Brain microvascular endothelial cell (primary cell): ENCODE data around the gene H1-8.

Source experiments
- DNase-seq: peaks from one replicate; pipeline ENCODE4 v3.0.0-alpha.2; 2020
- H3K27ac ChIP-seq: fragments of 250-450 bp; sonication (Bioruptor Pico); 2 replicates; pipeline ENCODE4 v1.5.1; 2020; ENCODE audit warnings: mild to moderate bottlenecking, moderate library complexity
- H3K27me3 ChIP-seq: fragments of 250-450 bp; sonication (Bioruptor Pico); replicated peaks from 2 replicates; pipeline ENCODE4 v1.5.1; 2020; ENCODE audit warnings: mild to moderate bottlenecking
- H3K36me3 ChIP-seq: fragments of 250-450 bp; sonication (Bioruptor Pico); replicated peaks from 2 replicates; pipeline ENCODE4 v1.5.1; 2020; ENCODE audit warnings: mild to moderate bottlenecking
- H3K4me3 ChIP-seq: 2 replicates; pipeline ENCODE4 v1.5.1; 2011; ENCODE audit warnings: low read depth, mild to moderate bottlenecking, control low read depth, low read length, moderate library complexity
- in situ Hi-C: cut with HindIII; loops from 2 replicates; pipeline ENCODE4 v1.10.0; 2017; ENCODE audit warnings: low sequenced_read_pairs, low pct_ligation_motif_present
- TF ChIP-seq, protein P1 (sequence below): IDR thresholded peaks from 2 replicates; pipeline ENCODE4 v1.5.1; 2011; ENCODE audit warnings: low read depth, mild to moderate bottlenecking, moderate library complexity, low read length, control low read depth, inconsistent platforms; ENCODE audit errors: missing control alignments

Gene H1-8

DNA sequence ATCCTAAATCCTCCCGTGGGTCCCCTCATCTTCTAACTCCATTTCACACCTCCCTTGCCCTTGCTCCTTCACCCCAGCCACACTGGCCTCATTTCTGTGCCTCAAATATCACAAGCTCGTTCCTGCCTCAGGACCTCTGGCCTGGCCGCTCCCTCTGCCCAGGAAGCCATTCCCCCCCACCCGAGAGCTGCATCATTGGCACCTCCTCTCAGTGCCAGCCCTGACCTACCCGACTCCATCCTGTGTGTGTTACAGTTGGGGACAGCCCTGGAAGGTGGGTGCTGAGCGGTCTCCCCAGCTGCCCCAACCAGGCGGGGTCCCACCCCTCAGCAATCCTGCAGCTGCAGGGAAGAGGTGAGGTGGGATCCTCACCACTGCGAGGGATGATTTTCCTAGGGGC is 49.0 kb downstream of the H1-8 start:
- no peak overlapping the region for H3K27ac ChIP-seq
- TF ChIP-seq, protein P1, sequence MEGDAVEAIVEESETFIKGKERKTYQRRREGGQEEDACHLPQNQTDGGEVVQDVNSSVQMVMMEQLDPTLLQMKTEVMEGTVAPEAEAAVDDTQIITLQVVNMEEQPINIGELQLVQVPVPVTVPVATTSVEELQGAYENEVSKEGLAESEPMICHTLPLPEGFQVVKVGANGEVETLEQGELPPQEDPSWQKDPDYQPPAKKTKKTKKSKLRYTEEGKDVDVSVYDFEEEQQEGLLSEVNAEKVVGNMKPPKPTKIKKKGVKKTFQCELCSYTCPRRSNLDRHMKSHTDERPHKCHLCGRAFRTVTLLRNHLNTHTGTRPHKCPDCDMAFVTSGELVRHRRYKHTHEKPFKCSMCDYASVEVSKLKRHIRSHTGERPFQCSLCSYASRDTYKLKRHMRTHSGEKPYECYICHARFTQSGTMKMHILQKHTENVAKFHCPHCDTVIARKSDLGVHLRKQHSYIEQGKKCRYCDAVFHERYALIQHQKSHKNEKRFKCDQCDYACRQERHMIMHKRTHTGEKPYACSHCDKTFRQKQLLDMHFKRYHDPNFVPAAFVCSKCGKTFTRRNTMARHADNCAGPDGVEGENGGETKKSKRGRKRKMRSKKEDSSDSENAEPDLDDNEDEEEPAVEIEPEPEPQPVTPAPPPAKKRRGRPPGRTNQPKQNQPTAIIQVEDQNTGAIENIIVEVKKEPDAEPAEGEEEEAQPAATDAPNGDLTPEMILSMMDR = no peak
- DNase-seq = no peak

GRCh38 chr3:129592381-129593131 is 49.6 kb downstream of the H1-8 start:
- Histone ChIP-seq H3K4me3 (no peak overlapping the region), H3K36me3 (no peaks in the 10 kb centered on the region), H3K27me3 (no peaks in the 10 kb centered on the region), H3K27ac (peak overlapping the region; percentile 72)
- no peak for DNase-seq
- in situ Hi-C loops = no loop called here
- TF ChIP-seq, protein P1 = no peak

More for the DNA sequence above, 49.0 kb downstream of the H1-8 start:
- H3K4me3 ChIP-seq = no peak overlapping the region
- in situ Hi-C loops = no loop called here
- no peaks in the 10 kb centered on the region for H3K36me3 ChIP-seq
- no peaks in the 10 kb centered on the region for H3K27me3 ChIP-seq

GRCh38 chr3:129593230-129593594 is 50.2 kb downstream of the H1-8 start:
- in situ Hi-C loops = no loop called here
- Histone ChIP-seq H3K27me3 (no peaks in the 10 kb centered on the region), H3K27ac (peak overlapping the region; percentile 72), H3K36me3 (no peaks in the 10 kb centered on the region), H3K4me3 (no peak overlapping the region)
- TF ChIP-seq, protein P1 = peak; percentile 33
- no peak for DNase-seq

DNA sequence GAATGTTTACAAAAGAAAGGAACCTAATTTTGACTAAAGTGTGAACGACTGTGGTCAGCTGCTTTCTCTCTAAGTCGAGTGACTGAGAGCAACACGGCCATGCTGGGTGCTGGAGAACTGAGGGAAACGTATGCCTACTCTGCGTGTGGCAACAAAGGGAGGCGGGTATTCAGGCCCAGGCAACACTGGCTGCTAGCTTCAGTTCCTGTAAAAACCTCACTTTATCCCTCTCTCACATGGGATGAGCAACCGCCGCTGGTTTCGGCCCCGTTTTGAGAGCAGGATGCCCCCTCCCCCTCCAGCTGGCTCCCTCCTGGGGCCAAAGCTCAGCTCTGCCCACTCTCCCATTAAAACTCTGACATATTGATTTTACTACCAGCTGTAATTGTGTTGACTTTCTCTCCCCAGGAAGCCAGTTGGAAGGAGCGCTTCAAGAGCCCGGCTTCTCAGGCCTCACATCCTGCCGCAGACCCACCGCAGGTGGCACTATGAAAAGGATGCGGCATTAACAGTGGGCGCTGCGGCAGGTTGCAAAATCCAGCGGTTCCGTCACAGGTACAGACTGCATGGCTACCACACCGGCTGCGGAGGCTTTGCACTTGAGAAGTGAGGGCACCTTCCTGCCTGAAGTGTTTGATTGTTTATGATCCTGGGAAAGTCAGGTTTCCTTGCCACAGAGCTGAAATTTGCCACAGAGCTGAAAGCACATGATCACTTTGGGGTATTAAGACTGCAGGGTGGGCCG is 50.8 kb downstream of the H1-8 start:
- in situ Hi-C loops = no loop called here
- no peak for DNase-seq
- H3K4me3 ChIP-seq = no peak overlapping the region
- TF ChIP-seq, protein P1 = no peak
- H3K27me3 ChIP-seq = no peaks in the 10 kb centered on the region
- no peaks in the 10 kb centered on the region for H3K36me3 ChIP-seq
- peak overlapping the region; percentile 72 for H3K27ac ChIP-seq

GRCh38 chr3:129594409-129594808 is 51.4 kb downstream of the H1-8 start:
- Histone ChIP-seq H3K36me3 (no peaks in the 10 kb centered on the region), H3K4me3 (no peak overlapping the region), H3K27ac (peak overlapping the region; percentile 72), H3K27me3 (no peaks in the 10 kb centered on the region)
- in situ Hi-C loops = no loop called here
- TF ChIP-seq, protein P1 = no peak
- DNase-seq = no peak
